ENCODE measurements around the gene COL26A1. TPM values are rescaled to one million over a fixed set of nuclear protein-coding genes. Genes with fewer than 3 reads are reported as not detected.

Gene COL26A1
- total RNA-seq, 1 experiment from 2014 or later, result 0.20 TPM

GRCh38 chr7:101564778-101565211, 202.1 kb downstream of the COL26A1 start:
- DNase-seq, result peak; percentile 58 to 61

DNA sequence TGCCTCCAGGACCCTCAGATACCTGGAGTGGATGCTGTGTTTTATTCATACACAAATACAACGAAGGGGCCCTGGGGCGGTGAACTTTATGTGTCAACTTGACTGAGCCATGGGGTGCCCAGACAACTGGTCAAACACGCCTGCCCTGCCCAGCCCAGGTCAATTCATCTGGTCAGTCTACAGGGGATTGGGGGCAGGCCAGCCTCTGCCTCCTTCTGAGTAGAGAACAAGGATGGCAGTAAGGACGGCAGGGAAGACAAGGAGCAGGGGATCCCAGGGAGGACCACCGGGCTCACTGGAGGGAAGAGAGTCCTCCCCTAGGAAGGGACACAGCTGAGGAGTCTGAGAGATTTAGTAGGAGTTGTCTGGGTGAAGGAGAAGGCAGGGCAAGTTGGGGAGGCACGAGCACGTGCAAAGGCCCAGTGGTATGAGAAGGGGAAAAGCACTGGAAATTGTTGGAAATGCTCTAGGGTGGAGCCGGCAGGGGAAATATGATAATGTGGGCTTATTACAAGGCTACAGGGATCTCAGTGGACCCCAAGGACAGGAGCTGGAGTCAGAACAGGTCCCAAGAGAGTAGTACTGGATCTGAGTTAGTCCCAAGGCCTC, 203.0 kb downstream of the COL26A1 start:
- peaks cover 19% of the 10 kb centered on the region for H3K27me3 ChIP-seq (ENCODE audit: insufficient read depth, low read depth)
- TF ChIP-seq EZH2 (IDR thresholded peaks at IDR 0.05; ENCODE audit: low read depth), result no peak
- TF ChIP-seq CTCF (conservative IDR thresholded peaks at IDR 0.05), result no peak
- H3K36me3 ChIP-seq (ENCODE audit: low read depth), result no peaks in the 10 kb centered on the region
- no peak overlapping the region for H2AFZ ChIP-seq
- no peaks in the 10 kb centered on the region for H3K79me2 ChIP-seq (ENCODE audit: low read depth)
- H3K9me3 ChIP-seq (ENCODE audit: insufficient read depth, low read depth), result no peaks in the 10 kb centered on the region
- no peak overlapping the region for H3K27ac ChIP-seq
- no peaks in the 10 kb centered on the region for H3K4me1 ChIP-seq (replicated peaks; ENCODE audit: insufficient read depth)
- ChIA-PET CTCF (interaction anchor here (0.6 kb wide), 1 partner anchor 39 kb away, joined by 10 read pairs; no protein-coding TSS in a partner anchor), POLR2A (ENCODE audit: unreplicated experiment) (no interaction called here)
- DNase-seq, result no peak
- H3K9me2 ChIP-seq (ENCODE audit: insufficient read depth), result no peaks in the 10 kb centered on the region
- H3K4me2 ChIP-seq, result no peak overlapping the region
- BruUV-seq (replicated peaks), result no TSS peak
- intact Hi-C loops (cut with micrococcal nuclease; ENCODE audit: unreplicated experiment), result no loop called here
- no peaks in the 10 kb centered on the region for H4K20me1 ChIP-seq (ENCODE audit: insufficient read depth)
- H3F3A ChIP-seq (ENCODE audit: insufficient read depth, low read depth), result no peaks in the 10 kb centered on the region
- no peak overlapping the region for H3K4me3 ChIP-seq

More at GRCh38 chr7:101564778-101565211, 202.1 kb downstream of the COL26A1 start:
- H3K9me3 ChIP-seq (ENCODE audit: insufficient read depth, low read depth), result no peaks in the 10 kb centered on the region
- no peaks in the 10 kb centered on the region for H3K9me2 ChIP-seq (ENCODE audit: insufficient read depth)
- no peaks in the 10 kb centered on the region for H3K4me1 ChIP-seq (replicated peaks; ENCODE audit: insufficient read depth)
- no peaks in the 10 kb centered on the region for H3K36me3 ChIP-seq (ENCODE audit: low read depth)
- intact Hi-C loops (cut with micrococcal nuclease; ENCODE audit: unreplicated experiment), result no loop called here
- peaks cover 19% of the 10 kb centered on the region for H3K27me3 ChIP-seq (ENCODE audit: insufficient read depth, low read depth)
- H2AFZ ChIP-seq, result no peak overlapping the region
- H3K27ac ChIP-seq, result no peak overlapping the region
- BruUV-seq (replicated peaks), result no TSS peak
- TF ChIP-seq EZH2 (IDR thresholded peaks at IDR 0.05; ENCODE audit: low read depth) (no peak), CTCF (conservative IDR thresholded peaks at IDR 0.05) (no peak)
- H3K79me2 ChIP-seq (ENCODE audit: low read depth), result no peaks in the 10 kb centered on the region
- ChIA-PET CTCF (no interaction called here), POLR2A (ENCODE audit: unreplicated experiment) (no interaction called here)
- H4K20me1 ChIP-seq (ENCODE audit: insufficient read depth), result no peaks in the 10 kb centered on the region
- H3K4me3 ChIP-seq, result no peak overlapping the region
- H3K4me2 ChIP-seq, result no peak overlapping the region
- no peaks in the 10 kb centered on the region for H3F3A ChIP-seq (ENCODE audit: insufficient read depth, low read depth)

DNA sequence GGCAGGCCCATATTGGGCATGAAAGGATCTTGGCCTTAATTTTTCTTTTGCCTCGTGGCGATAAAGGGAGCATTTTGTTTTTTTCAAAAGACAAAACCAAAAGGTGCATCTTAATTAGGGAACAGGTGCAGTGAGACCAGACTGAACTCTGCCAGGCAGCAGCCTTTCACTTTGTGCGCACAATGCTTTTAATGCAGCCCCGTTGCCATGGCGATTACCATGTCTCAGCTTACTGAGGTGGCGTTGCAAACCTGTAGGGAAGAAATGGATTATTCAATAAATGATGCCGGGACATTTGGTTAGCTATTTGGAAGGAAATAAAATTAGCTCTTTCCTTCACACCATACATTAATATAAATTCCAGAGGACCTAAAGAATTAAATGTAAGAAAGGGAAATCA, 204.6 kb downstream of the COL26A1 start:
- Histone ChIP-seq H2AFZ (no peak overlapping the region), H3K4me3 (no peak overlapping the region), H3K4me2 (no peak overlapping the region), H3K9me2 (ENCODE audit: insufficient read depth) (no peaks in the 10 kb centered on the region), H3F3A (ENCODE audit: insufficient read depth, low read depth) (no peaks in the 10 kb centered on the region), H3K27me3 (ENCODE audit: insufficient read depth, low read depth) (peaks cover 11% of the 10 kb centered on the region; the same call in 1 of the 2 replicates), H3K27ac (no peak overlapping the region), H4K20me1 (ENCODE audit: insufficient read depth) (no peaks in the 10 kb centered on the region), H3K4me1 (replicated peaks; ENCODE audit: insufficient read depth) (no peaks in the 10 kb centered on the region), H3K9me3 (ENCODE audit: insufficient read depth, low read depth) (no peaks in the 10 kb centered on the region), H3K79me2 (ENCODE audit: low read depth) (no peaks in the 10 kb centered on the region), H3K36me3 (ENCODE audit: low read depth) (no peaks in the 10 kb centered on the region)
- POLR2A ChIA-PET (ENCODE audit: unreplicated experiment), result no interaction called here
- no TSS peak for BruUV-seq (replicated peaks)
- CTCF ChIA-PET, result interaction anchor here (0.9 kb wide), 1 partner anchor 9 kb away, joined by 6 read pairs; no protein-coding TSS in a partner anchor
- no peak for DNase-seq
- TF ChIP-seq CTCF (conservative IDR thresholded peaks at IDR 0.05) (no peak), EZH2 (IDR thresholded peaks at IDR 0.05; ENCODE audit: low read depth) (no peak)
- intact Hi-C loops (cut with micrococcal nuclease; ENCODE audit: unreplicated experiment), result no loop called here

All from PC-9 (cell line).